GM23248 (cell line): ENCODE results near the gene COL27A1. TPM values are rescaled to one million over a fixed set of nuclear protein-coding genes. Genes with fewer than 3 reads are reported as not detected.

Source experiments
- DNase-seq: peaks from one replicate; pipeline ENCODE4 v3.0.0-alpha.2; 2015
- H2AFZ ChIP-seq: fragments of 200-600 bp; sonication (generic); 2 replicates; pipeline ENCODE4 v1.6.1; 2016; ENCODE audit warnings: antibody characterized with exemption
- H3F3A ChIP-seq: fragments of 200-600 bp; sonication (generic); 2 replicates; pipeline ENCODE4 v1.6.1; 2016; ENCODE audit warnings: mild to moderate bottlenecking, antibody characterized with exemption, mixed run types; ENCODE audit not compliant: insufficient read depth
- H3K27ac ChIP-seq: fragments of 200-600 bp; sonication (generic); 2 replicates; pipeline ENCODE4 v1.5.1; 2016; ENCODE audit warnings: mild to moderate bottlenecking
- H3K27me3 ChIP-seq: fragments of 200-600 bp; sonication (generic); replicated peaks from 2 replicates; pipeline ENCODE4 v1.6.1; 2016; ENCODE audit warnings: mild to moderate bottlenecking; ENCODE audit not compliant: insufficient read depth
- H3K36me3 ChIP-seq: fragments of 200-600 bp; sonication (generic); 2 replicates; pipeline ENCODE4 v1.6.1; 2016; ENCODE audit warnings: low read depth, mild to moderate bottlenecking
- H3K4me1 ChIP-seq: fragments of 200-600 bp; sonication (generic); 2 replicates; pipeline ENCODE4 v1.6.1; 2016; ENCODE audit warnings: mild to moderate bottlenecking; ENCODE audit not compliant: insufficient read depth
- H3K4me2 ChIP-seq: fragments of 200-600 bp; sonication (generic); one replicate; pipeline ENCODE4 v1.6.1; 2016; ENCODE audit warnings: mild to moderate bottlenecking; ENCODE audit not compliant: unreplicated experiment
- H3K4me3 ChIP-seq: fragments of 200-600 bp; sonication (generic); 2 replicates; pipeline ENCODE4 v1.5.1; 2016; ENCODE audit warnings: mild to moderate bottlenecking
- H3K79me2 ChIP-seq: fragments of 200-600 bp; sonication (generic); 2 replicates; pipeline ENCODE4 v1.6.1; 2016; ENCODE audit warnings: mild to moderate bottlenecking; ENCODE audit not compliant: insufficient read depth
- H3K9ac ChIP-seq: fragments of 200-600 bp; sonication (generic); 2 replicates; pipeline ENCODE4 v1.6.1; 2016; ENCODE audit warnings: mild to moderate bottlenecking
- H3K9me2 ChIP-seq: fragments of 200-600 bp; sonication (generic); 2 replicates; pipeline ENCODE4 v1.6.1; 2016; ENCODE audit warnings: mixed run types, mild to moderate bottlenecking, moderate library complexity; ENCODE audit not compliant: insufficient read depth
- H3K9me3 ChIP-seq: fragments of 200-600 bp; sonication (generic); one replicate; pipeline ENCODE4 v1.6.1; 2017; ENCODE audit warnings: low read depth
- H4K20me1 ChIP-seq: fragments of 200-600 bp; sonication (generic); 2 replicates; pipeline ENCODE4 v1.6.0; 2016; ENCODE audit not compliant: insufficient read depth
- EZH2 ChIP-seq: fragments of 200-600 bp; sonication (generic); IDR thresholded peaks from 2 replicates; pipeline ENCODE4 v1.6.1; 2018; ENCODE audit warnings: antibody characterized with exemption, mild to moderate bottlenecking; ENCODE audit not compliant: insufficient read depth, poor library complexity, severe bottlenecking
- EZH2phosphoT487 ChIP-seq: fragments of 200-600 bp; sonication (generic); IDR thresholded peaks from 2 replicates; pipeline ENCODE4 v1.6.1; 2018; ENCODE audit warnings: antibody characterized with exemption, moderate library complexity, mild to moderate bottlenecking, low read depth; ENCODE audit not compliant: insufficient read depth
- WGBS, 2 experiments: methylation state at CpG; one replicate each; pipeline ENCODE4 v1.1.6; 2015 to 2017; ENCODE audit warnings: low lambda C conversion rate in 2 of 2, low coverage in 1 of 2; ENCODE audit errors: missing lambda C conversion rate in 2 of 2; 5-methylcytosine and 5-hydroxymethylcytosine counted together
- in situ Hi-C: fragments of 300-500 bp; cut with MboI; formaldehyde crosslinking; loops from 2 replicates; pipeline ENCODE4 v1.15.0; 2020
- polyA plus RNA-seq: library from polyadenylated mRNA; unstranded; fragments of >200 nt; fragmentation: Nextera tagmentation; extraction: Ambion mirVana; gene quantifications from 2 replicates; pipeline ENCODE4 v1.2.1, GENCODE V29; 2016
- total RNA-seq: library from RNA; depleted of rRNA; stranded (reverse); fragments of >200 nt; shearing (Covaris generic); gene quantifications from 2 replicates; pipeline ENCODE4 v1.2.3, GENCODE V29; 2014

The COL27A1 gene
- total and polyA plus RNA-seq, 2 experiments from 2014 or later = 1.6 to 2.3 TPM

- Histone ChIP-seq H3K36me3 (no peaks in the 10 kb centered on the region), H3K27me3 (no peaks in the 10 kb centered on the region), H3K4me2 (no peak overlapping the region), H3K27ac (no peak overlapping the region), H3K4me1 (peaks cover 28% of the 10 kb centered on the region), H2AFZ (no peak overlapping the region), H3K4me3 (no peak overlapping the region), H3K9ac (no peak overlapping the region), H3K9me2 (no peaks in the 10 kb centered on the region), H3K9me3 (no peaks in the 10 kb centered on the region), H4K20me1 (no peaks in the 10 kb centered on the region), H3K79me2 (no peaks in the 10 kb centered on the region), H3F3A (peaks cover 28% of the 10 kb centered on the region)
- DNase-seq = no peak
- in situ Hi-C loops = no loop called here
- 86 to 87% methylated on average over 17 of the region's 17 CpGs for WGBS, 2 experiments
- no peak for TF ChIP-seq EZH2
Measured at GRCh38 chr9:114228016-114228808, 72.9 kb downstream of the COL27A1 start.

- no peak for TF ChIP-seq EZH2
- TF ChIP-seq EZH2phosphoT487 = no peak
- Histone ChIP-seq H3K4me3 (no peak overlapping the region), H3K27me3 (no peaks in the 10 kb centered on the region), H3K9ac (no peak overlapping the region), H4K20me1 (no peaks in the 10 kb centered on the region), H3K36me3 (no peaks in the 10 kb centered on the region), H3F3A (peaks cover 17% of the 10 kb centered on the region), H2AFZ (no peak overlapping the region), H3K79me2 (no peaks in the 10 kb centered on the region), H3K9me3 (no peaks in the 10 kb centered on the region), H3K27ac (no peak overlapping the region), H3K4me1 (peaks cover 20% of the 10 kb centered on the region), H3K4me2 (no peak overlapping the region), H3K9me2 (no peaks in the 10 kb centered on the region)
- no peak for DNase-seq
- 92 to 93% methylated on average over 6 of the region's 6 CpGs for WGBS, 2 experiments
- in situ Hi-C loops = no loop called here
Measured at GRCh38 chr9:114229295-114229694, 74.0 kb downstream of the COL27A1 start.

- Histone ChIP-seq H2AFZ (no peak overlapping the region), H3K27me3 (no peaks in the 10 kb centered on the region), H3K79me2 (no peaks in the 10 kb centered on the region), H3K36me3 (no peaks in the 10 kb centered on the region), H3K4me1 (peaks cover 13% of the 10 kb centered on the region), H3K27ac (no peak overlapping the region), H3F3A (peaks cover 11% of the 10 kb centered on the region), H3K9me3 (no peaks in the 10 kb centered on the region), H4K20me1 (no peaks in the 10 kb centered on the region), H3K4me2 (no peak overlapping the region), H3K9ac (no peak overlapping the region), H3K9me2 (no peaks in the 10 kb centered on the region), H3K4me3 (no peak overlapping the region)
- in situ Hi-C loops = no loop called here
- no peak for TF ChIP-seq EZH2
- no peak for TF ChIP-seq EZH2phosphoT487
- WGBS, 2 experiments = 74 to 83% methylated on average over 8 of the region's 8 CpGs
- DNase-seq = no peak
Measured at GRCh38 chr9:114230068-114230467, 74.7 kb downstream of the COL27A1 start.

GRCh38 chr9:114231273-114231672, 75.9 kb downstream of the COL27A1 start:
- Histone ChIP-seq H3K9ac (no peak overlapping the region), H2AFZ (no peak overlapping the region), H3K79me2 (no peaks in the 10 kb centered on the region), H3F3A (no peaks in the 10 kb centered on the region), H3K4me1 (peaks cover under 1% of the 10 kb centered on the region; the same call in 1 of the 2 replicates), H3K9me2 (no peaks in the 10 kb centered on the region), H3K27ac (no peak overlapping the region), H3K4me2 (no peak overlapping the region), H3K36me3 (no peaks in the 10 kb centered on the region), H3K4me3 (no peak overlapping the region), H3K27me3 (no peaks in the 10 kb centered on the region), H4K20me1 (no peaks in the 10 kb centered on the region), H3K9me3 (no peaks in the 10 kb centered on the region)
- in situ Hi-C loops = no loop called here
- TF ChIP-seq EZH2 (no peak), EZH2phosphoT487 (no peak)
- 49 to 55% methylated on average over 6 of the region's 6 CpGs for WGBS, 2 experiments
- DNase-seq = no peak
